Hepatocyte (in vitro differentiated cells): Measurements from ENCODE around the gene STEAP2. TPM values are rescaled to one million over a fixed set of nuclear protein-coding genes. Genes with fewer than 3 reads are reported as not detected.

ENCODE experiments used
- DNase-seq: peaks from one replicate; pipeline ENCODE4 v3.0.0-alpha.2; 2016; ENCODE audit warnings: low spot score
- H2AFZ ChIP-seq: fragments of 200-600 bp; sonication (generic); 2 replicates; pipeline ENCODE4 v1.6.0; 2016; ENCODE audit warnings: antibody characterized with exemption, mild to moderate bottlenecking
- H3K27ac ChIP-seq: fragments of 200-600 bp; sonication (generic); 2 replicates; pipeline ENCODE4 v1.5.1; 2016; ENCODE audit warnings: mild to moderate bottlenecking
- H3K27me3 ChIP-seq: fragments of 200-600 bp; sonication (generic); 2 replicates; pipeline ENCODE4 v1.6.1; 2016
- H3K36me3 ChIP-seq: fragments of 200-600 bp; sonication (generic); replicated peaks from 2 replicates; pipeline ENCODE4 v1.5.1; 2016; ENCODE audit warnings: low read depth; ENCODE audit not compliant: insufficient read depth
- H3K4me1 ChIP-seq: fragments of 200-600 bp; sonication (generic); 2 replicates; pipeline ENCODE4 v1.5.1; 2016; ENCODE audit warnings: mild to moderate bottlenecking, moderate library complexity; ENCODE audit not compliant: insufficient read depth
- H3K4me2 ChIP-seq: fragments of 200-600 bp; sonication (generic); 2 replicates; pipeline ENCODE4 v1.6.0; 2016
- H3K4me3 ChIP-seq: fragments of 200-600 bp; sonication (generic); 2 replicates; pipeline ENCODE4 v1.5.1; 2016; ENCODE audit warnings: mild to moderate bottlenecking
- H3K79me2 ChIP-seq: fragments of 200-600 bp; sonication (generic); 2 replicates; pipeline ENCODE4 v1.6.0; 2017; ENCODE audit warnings: mild to moderate bottlenecking
- H3K9me2 ChIP-seq: fragments of 200-600 bp; sonication (generic); replicated peaks from 2 replicates; pipeline ENCODE4 v1.6.0; 2017; ENCODE audit warnings: mild to moderate bottlenecking; ENCODE audit not compliant: insufficient read depth
- H3K9me3 ChIP-seq: fragments of 200-600 bp; sonication (generic); 2 replicates; pipeline ENCODE4 v1.5.1; 2016; ENCODE audit warnings: low read depth, mild to moderate bottlenecking
- H4K20me1 ChIP-seq: fragments of 200-600 bp; sonication (generic); 2 replicates; pipeline ENCODE4 v1.6.0; 2016; ENCODE audit warnings: mild to moderate bottlenecking; ENCODE audit not compliant: insufficient read depth, poor library complexity, severe bottlenecking
- EZH2 ChIP-seq: fragments of 200-600 bp; sonication (generic); IDR thresholded peaks from 2 replicates; pipeline ENCODE4 v1.6.1; 2016; ENCODE audit warnings: antibody characterized with exemption, mild to moderate bottlenecking, borderline replicate concordance
- EZH2phosphoT487 ChIP-seq: fragments of 200-600 bp; sonication (generic); IDR thresholded peaks from one replicate; pipeline ENCODE4 v1.6.1; 2018; ENCODE audit warnings: antibody characterized with exemption, mild to moderate bottlenecking, low read depth, moderate library complexity; ENCODE audit not compliant: unreplicated experiment, severe bottlenecking
- WGBS: methylation state at CpG from one replicate; pipeline ENCODE4 v1.1.6; 2016; ENCODE audit warnings: low lambda C conversion rate; ENCODE audit errors: missing lambda C conversion rate; 5-methylcytosine and 5-hydroxymethylcytosine counted together
- polyA plus RNA-seq: library from polyadenylated mRNA; unstranded; fragments of >200 nt; fragmentation: Nextera tagmentation; extraction: Ambion mirVana; gene quantifications from 2 replicates; pipeline ENCODE4 v1.2.1, GENCODE V29; 2016
- total RNA-seq: library from RNA; depleted of rRNA; stranded (reverse); fragments of >200 nt; gene quantifications from 2 replicates; pipeline ENCODE4 v1.2.3, GENCODE V29; 2014
- TF ChIP-seq, protein P1 (sequence below): fragments of 200-600 bp; sonication (generic); IDR thresholded peaks from 2 replicates; pipeline ENCODE4 v1.5.1; 2016; ENCODE audit warnings: antibody characterized with exemption, mild to moderate bottlenecking; ENCODE audit not compliant: poor library complexity

STEAP2 gene
- total and polyA plus RNA-seq, 2 experiments from 2014 or later, result 2.4 to 8.3 TPM

- H3K36me3 ChIP-seq, result no peaks in the 10 kb centered on the region
- WGBS, result 96% methylated on average over 2 of the region's 2 CpGs
- H3K27ac ChIP-seq, result no peak overlapping the region
- H3K4me2 ChIP-seq, result peak overlapping the region; percentile 38
- no peak for TF ChIP-seq EZH2
- TF ChIP-seq, protein P1, sequence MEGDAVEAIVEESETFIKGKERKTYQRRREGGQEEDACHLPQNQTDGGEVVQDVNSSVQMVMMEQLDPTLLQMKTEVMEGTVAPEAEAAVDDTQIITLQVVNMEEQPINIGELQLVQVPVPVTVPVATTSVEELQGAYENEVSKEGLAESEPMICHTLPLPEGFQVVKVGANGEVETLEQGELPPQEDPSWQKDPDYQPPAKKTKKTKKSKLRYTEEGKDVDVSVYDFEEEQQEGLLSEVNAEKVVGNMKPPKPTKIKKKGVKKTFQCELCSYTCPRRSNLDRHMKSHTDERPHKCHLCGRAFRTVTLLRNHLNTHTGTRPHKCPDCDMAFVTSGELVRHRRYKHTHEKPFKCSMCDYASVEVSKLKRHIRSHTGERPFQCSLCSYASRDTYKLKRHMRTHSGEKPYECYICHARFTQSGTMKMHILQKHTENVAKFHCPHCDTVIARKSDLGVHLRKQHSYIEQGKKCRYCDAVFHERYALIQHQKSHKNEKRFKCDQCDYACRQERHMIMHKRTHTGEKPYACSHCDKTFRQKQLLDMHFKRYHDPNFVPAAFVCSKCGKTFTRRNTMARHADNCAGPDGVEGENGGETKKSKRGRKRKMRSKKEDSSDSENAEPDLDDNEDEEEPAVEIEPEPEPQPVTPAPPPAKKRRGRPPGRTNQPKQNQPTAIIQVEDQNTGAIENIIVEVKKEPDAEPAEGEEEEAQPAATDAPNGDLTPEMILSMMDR, result no peak
- no peak for TF ChIP-seq EZH2phosphoT487
- no peak overlapping the region for H3K4me3 ChIP-seq
- no peak overlapping the region for H2AFZ ChIP-seq
- no peaks in the 10 kb centered on the region for H3K9me2 ChIP-seq
- no peak for DNase-seq
- H3K9me3 ChIP-seq, result no peaks in the 10 kb centered on the region
- H3K4me1 ChIP-seq, result peaks cover 3% of the 10 kb centered on the region
- no peaks in the 10 kb centered on the region for H4K20me1 ChIP-seq
- no peaks in the 10 kb centered on the region for H3K79me2 ChIP-seq
- H3K27me3 ChIP-seq, result no peaks in the 10 kb centered on the region
Observed at GRCh38 chr7:90230834-90231233, 19.3 kb downstream of the STEAP2 start.

GRCh38 chr7:90231304-90231703 lies 19.8 kb downstream of the STEAP2 start:
- Histone ChIP-seq H3K36me3 (no peaks in the 10 kb centered on the region), H3K27me3 (no peaks in the 10 kb centered on the region), H3K4me3 (no peak overlapping the region), H3K4me1 (peaks cover 3% of the 10 kb centered on the region), H3K9me3 (no peaks in the 10 kb centered on the region), H2AFZ (no peak overlapping the region), H4K20me1 (no peaks in the 10 kb centered on the region), H3K4me2 (no peak overlapping the region), H3K9me2 (no peaks in the 10 kb centered on the region), H3K27ac (no peak overlapping the region), H3K79me2 (no peaks in the 10 kb centered on the region)
- WGBS, result 85% methylated on average over 3 of the region's 3 CpGs
- DNase-seq, result no peak
- TF ChIP-seq EZH2phosphoT487, result no peak
- TF ChIP-seq EZH2, result no peak
- TF ChIP-seq, protein P1, result no peak

GRCh38 chr7:90232430-90232829 lies 20.9 kb downstream of the STEAP2 start:
- Histone ChIP-seq H3K79me2 (no peaks in the 10 kb centered on the region), H3K4me3 (no peak overlapping the region), H3K27ac (no peak overlapping the region), H3K9me3 (no peaks in the 10 kb centered on the region), H3K9me2 (no peaks in the 10 kb centered on the region), H3K27me3 (no peaks in the 10 kb centered on the region), H3K4me1 (peaks cover 3% of the 10 kb centered on the region), H3K4me2 (no peak overlapping the region), H2AFZ (no peak overlapping the region), H3K36me3 (no peaks in the 10 kb centered on the region), H4K20me1 (no peaks in the 10 kb centered on the region)
- DNase-seq, result no peak
- TF ChIP-seq, protein P1, result no peak
- WGBS, result 78% methylated on average over 5 of the region's 5 CpGs

- Histone ChIP-seq H3K9me3 (no peaks in the 10 kb centered on the region), H3K4me2 (no peak overlapping the region), H3K27me3 (no peaks in the 10 kb centered on the region), H3K36me3 (no peaks in the 10 kb centered on the region), H2AFZ (no peak overlapping the region), H3K79me2 (no peaks in the 10 kb centered on the region), H4K20me1 (no peaks in the 10 kb centered on the region), H3K9me2 (no peaks in the 10 kb centered on the region), H3K27ac (no peak overlapping the region), H3K4me3 (no peak overlapping the region), H3K4me1 (peaks cover 3% of the 10 kb centered on the region)
- WGBS, result 93% methylated on average over 6 of the region's 6 CpGs
- TF ChIP-seq EZH2, result no peak
- TF ChIP-seq, protein P1, result no peak
- no peak for TF ChIP-seq EZH2phosphoT487
- no peak for DNase-seq
Observed at GRCh38 chr7:90233569-90233968, 22.0 kb downstream of the STEAP2 start.
